Osteocyte (in vitro differentiated cells): ENCODE results near the gene TRPV4. TPM values are rescaled to one million over a fixed set of nuclear protein-coding genes. Genes with fewer than 3 reads are reported as not detected.
A peak's percentile ranks its signal among the peaks of the same experiment; 100 is the strongest.

Experiments
- DNase-seq: peaks from one replicate; pipeline ENCODE4 v3.0.0; 2021; ENCODE audit warnings: mixed read lengths; ENCODE audit not compliant: unreplicated experiment; ENCODE audit errors: extremely low spot score
- H3K27ac Mint-ChIP-seq: one replicate; pipeline ENCODE4 v1.8.0; 2021; ENCODE audit warnings: mild to moderate bottlenecking, mixed read lengths; ENCODE audit not compliant: unreplicated experiment
- H3K27me3 Mint-ChIP-seq: one replicate; pipeline ENCODE4 v1.8.0; 2021; ENCODE audit warnings: mixed read lengths; ENCODE audit not compliant: unreplicated experiment
- H3K36me3 Mint-ChIP-seq: one replicate; pipeline ENCODE4 v1.8.0; 2021; ENCODE audit warnings: mixed read lengths; ENCODE audit not compliant: unreplicated experiment
- H3K4me1 Mint-ChIP-seq: one replicate; pipeline ENCODE4 v1.8.0; 2021; ENCODE audit warnings: mixed read lengths; ENCODE audit not compliant: unreplicated experiment
- H3K4me3 Mint-ChIP-seq: one replicate; pipeline ENCODE4 v1.8.0; 2021; ENCODE audit warnings: mild to moderate bottlenecking, moderate library complexity, mixed read lengths; ENCODE audit not compliant: unreplicated experiment
- H3K9me3 Mint-ChIP-seq: one replicate; pipeline ENCODE4 v1.8.0; 2021; ENCODE audit warnings: mixed read lengths; ENCODE audit not compliant: unreplicated experiment
- CTCF ChIP-seq: fragments of 200-600 bp; sonication (generic); IDR thresholded peaks from 2 replicates; pipeline ENCODE4 v1.5.0; 2021; ENCODE audit warnings: antibody characterized with exemption, mild to moderate bottlenecking, moderate library complexity
- microRNA-seq: library from miRNA; unstranded; fragments of <30 nt; microRNA quantifications from one replicate; pipeline ENCODE4 v1.1.0, GENCODE V29; 2020; ENCODE audit not compliant: unreplicated experiment
- total RNA-seq: library from RNA; stranded (reverse); gene quantifications from 2 replicates; pipeline ENCODE4 v1.2.1, GENCODE V29; 2021

TRPV4 gene
- total RNA-seq, 1 donor from 2014 or later: 1.6 TPM

GRCh38 chr12:109735051-109735521, 98.1 kb downstream of the TRPV4 start:
- no peak for TF ChIP-seq CTCF
- Mint-ChIP-seq H3K27me3 (peaks cover 11% of the 10 kb centered on the region), H3K36me3 (no peaks in the 10 kb centered on the region), H3K27ac (no peak overlapping the region), H3K4me3 (no peak overlapping the region), H3K9me3 (no peaks in the 10 kb centered on the region), H3K4me1 (peaks cover 12% of the 10 kb centered on the region)
- no peak for DNase-seq

GRCh38 chr12:109734219-109735000, 98.8 kb downstream of the TRPV4 start:
- Mint-ChIP-seq H3K9me3 (no peaks in the 10 kb centered on the region), H3K27ac (no peak overlapping the region), H3K4me1 (peaks cover 12% of the 10 kb centered on the region), H3K4me3 (peak overlapping the region; percentile 60), H3K36me3 (no peaks in the 10 kb centered on the region), H3K27me3 (peaks cover 11% of the 10 kb centered on the region)
- TF ChIP-seq CTCF: no peak
- DNase-seq: no peak

Small RNA genes lying within 50 kb of the gene (microRNA-seq; reads per million reads assigned to microRNA genes)
- gene MIR4497: not detected

Other genes starting within 250 kb of the TRPV4 start
- 1.2 and 1.5 TPM in 2 replicates for gene FAM222A, start 119.6 kb downstream of the TRPV4 start, total RNA-seq
- gene GLTP, start 47.1 kb upstream of the TRPV4 start, total RNA-seq: 33.8 and 34.5 TPM in 2 replicates
- gene TCHP, start 66.9 kb upstream of the TRPV4 start, total RNA-seq: 14.4 and 15.7 TPM in 2 replicates
- 49.6 and 52.6 TPM in 2 replicates for gene GIT2, start 163.0 kb upstream of the TRPV4 start, total RNA-seq
- 42.3 and 43.5 TPM in 2 replicates for gene ANKRD13A, start 166.0 kb upstream of the TRPV4 start, total RNA-seq
- 13.7 and 14.5 TPM in 2 replicates for gene C12orf76, start 215.1 kb upstream of the TRPV4 start, total RNA-seq